SK-N-SH treated with all-trans-retinoic acid at 6 μM for 48 hours (cell line): ENCODE measurements around the gene IL12B.

Source experiments
- ARNTL ChIP-seq: fragments of 450-650 bp; formaldehyde crosslinking; IDR thresholded peaks from 2 replicates; pipeline ENCODE4 v1.5.0; 2020; ENCODE audit warnings: low read depth, mild to moderate bottlenecking, moderate library complexity, borderline replicate concordance
- ISL1 ChIP-seq: fragments of 250-450 bp; sonication (Bioruptor Pico); IDR thresholded peaks from 2 replicates; pipeline ENCODE4 v2.1.2; 2022; ENCODE audit warnings: mild to moderate bottlenecking, moderate library complexity
- OSR1 ChIP-seq: fragments of 250-450 bp; sonication (Bioruptor Pico); IDR thresholded peaks from 2 replicates; pipeline ENCODE4 v1.8.0; 2022; ENCODE audit warnings: moderate library complexity, mild to moderate bottlenecking, inconsistent platforms
- PPARA ChIP-seq: fragments of 250-450 bp; sonication (Bioruptor Pico); IDR thresholded peaks from 2 replicates; pipeline ENCODE4 v1.5.0; 2020; ENCODE audit warnings: mild to moderate bottlenecking, borderline replicate concordance
- TOX ChIP-seq: fragments of 250-450 bp; sonication (Bioruptor Pico); IDR thresholded peaks from 2 replicates; pipeline ENCODE4 v1.8.0; 2021; ENCODE audit warnings: mild to moderate bottlenecking, moderate library complexity, borderline replicate concordance
- ZNF565 ChIP-seq: fragments of 450-650 bp; formaldehyde crosslinking; conservative IDR thresholded peaks from 2 replicates; pipeline ENCODE4 v1.5.0; 2020; ENCODE audit warnings: low read depth, mild to moderate bottlenecking, moderate library complexity
- TF ChIP-seq, protein P1 (sequence below): fragments of 250-450 bp; sonication (Bioruptor Pico); IDR thresholded peaks from 2 replicates; pipeline ENCODE4 v1.5.1; 2021; ENCODE audit warnings: mild to moderate bottlenecking, moderate library complexity

DNA sequence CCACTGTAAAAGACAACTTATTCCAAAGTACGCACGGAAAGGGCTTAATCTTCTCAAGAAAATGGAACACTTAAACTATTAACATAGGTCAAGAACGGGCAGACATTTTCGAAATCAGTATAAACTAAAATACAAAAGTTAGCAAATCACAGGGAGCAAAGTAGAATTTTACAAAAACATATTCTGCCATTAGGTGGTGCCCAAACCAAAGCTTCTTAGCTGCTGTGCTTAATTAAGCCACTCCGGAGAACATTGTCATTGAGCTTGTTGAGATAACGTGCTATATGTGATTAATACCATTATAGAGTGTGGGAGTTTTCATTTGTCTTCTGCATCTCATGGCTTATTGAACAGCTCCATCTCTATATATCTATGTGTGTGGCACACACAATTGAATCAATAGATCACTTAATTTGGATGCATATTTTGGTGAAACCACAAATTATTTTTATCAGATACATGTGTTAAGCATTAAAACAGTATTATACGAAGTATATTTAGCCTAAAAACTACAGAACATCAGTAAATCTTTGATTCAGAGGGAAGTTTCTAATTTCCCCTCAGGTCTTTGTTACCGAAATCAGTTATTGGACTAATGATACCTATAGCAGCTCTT lies 43.8 kb downstream of the IL12B start:
- TF ChIP-seq, protein P1, sequence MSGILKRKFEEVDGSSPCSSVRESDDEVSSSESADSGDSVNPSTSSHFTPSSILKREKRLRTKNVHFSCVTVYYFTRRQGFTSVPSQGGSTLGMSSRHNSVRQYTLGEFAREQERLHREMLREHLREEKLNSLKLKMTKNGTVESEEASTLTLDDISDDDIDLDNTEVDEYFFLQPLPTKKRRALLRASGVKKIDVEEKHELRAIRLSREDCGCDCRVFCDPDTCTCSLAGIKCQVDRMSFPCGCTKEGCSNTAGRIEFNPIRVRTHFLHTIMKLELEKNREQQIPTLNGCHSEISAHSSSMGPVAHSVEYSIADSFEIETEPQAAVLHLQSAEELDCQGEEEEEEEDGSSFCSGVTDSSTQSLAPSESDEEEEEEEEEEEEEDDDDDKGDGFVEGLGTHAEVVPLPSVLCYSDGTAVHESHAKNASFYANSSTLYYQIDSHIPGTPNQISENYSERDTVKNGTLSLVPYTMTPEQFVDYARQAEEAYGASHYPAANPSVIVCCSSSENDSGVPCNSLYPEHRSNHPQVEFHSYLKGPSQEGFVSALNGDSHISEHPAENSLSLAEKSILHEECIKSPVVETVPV: no peak
- no peak for TF ChIP-seq PPARA (CRISPR knock-in tag)
- no peak for TF ChIP-seq OSR1 (CRISPR knock-in tag)
- TF ChIP-seq ZNF565 (CRISPR knock-in tag): no peak
- no peak for TF ChIP-seq ARNTL
- TF ChIP-seq TOX (CRISPR knock-in tag): no peak
- no peak for TF ChIP-seq ISL1 (CRISPR knock-in tag)
